ENCODE data around the gene ABCC3. TPM values are rescaled to one million over a fixed set of nuclear protein-coding genes. Genes with fewer than 3 reads are reported as not detected.

ABCC3 gene
- total RNA-seq, 4 donors from 2014 or later: 25.8 to 47.5 (median 35.2) TPM

DNA sequence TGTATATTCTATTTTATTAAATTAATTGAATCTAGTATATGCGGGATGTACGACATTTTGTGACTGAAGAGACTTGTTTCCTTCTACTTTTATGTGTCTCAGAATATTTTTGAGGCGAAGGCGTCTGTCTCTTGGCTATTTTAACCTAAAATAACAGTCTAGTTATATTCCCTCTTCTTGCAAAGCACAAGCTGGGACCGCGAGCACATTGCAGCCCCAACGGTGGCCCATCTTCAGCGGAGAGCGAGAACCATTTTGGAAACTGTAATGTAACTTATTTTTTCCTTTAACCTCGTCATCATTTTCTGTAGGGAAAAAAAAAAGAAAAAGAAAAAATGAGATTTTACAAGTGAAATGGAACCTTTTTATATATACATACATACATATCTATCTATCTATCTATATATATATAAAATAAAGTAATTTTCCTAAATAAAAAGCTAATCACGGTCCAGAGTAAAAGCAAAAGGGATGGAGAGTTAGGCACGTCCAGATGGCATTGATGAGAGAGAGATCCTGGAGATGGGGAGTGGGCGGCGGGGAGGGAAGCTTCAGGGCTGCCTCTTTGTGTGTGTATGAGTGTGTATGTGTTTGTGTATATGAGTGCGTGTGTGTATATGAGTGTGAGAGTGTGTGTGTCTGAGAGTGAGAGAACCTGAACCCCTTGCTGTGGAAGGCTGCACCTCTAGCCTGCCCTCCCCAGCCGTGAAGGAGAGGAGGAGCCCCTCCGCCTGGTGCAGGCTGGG, 7.5 kb upstream of the ABCC3 start:
- TF ChIP-seq POLR2A (IDR thresholded peaks at IDR 0.05): no peak
- TF ChIP-seq, protein P1, sequence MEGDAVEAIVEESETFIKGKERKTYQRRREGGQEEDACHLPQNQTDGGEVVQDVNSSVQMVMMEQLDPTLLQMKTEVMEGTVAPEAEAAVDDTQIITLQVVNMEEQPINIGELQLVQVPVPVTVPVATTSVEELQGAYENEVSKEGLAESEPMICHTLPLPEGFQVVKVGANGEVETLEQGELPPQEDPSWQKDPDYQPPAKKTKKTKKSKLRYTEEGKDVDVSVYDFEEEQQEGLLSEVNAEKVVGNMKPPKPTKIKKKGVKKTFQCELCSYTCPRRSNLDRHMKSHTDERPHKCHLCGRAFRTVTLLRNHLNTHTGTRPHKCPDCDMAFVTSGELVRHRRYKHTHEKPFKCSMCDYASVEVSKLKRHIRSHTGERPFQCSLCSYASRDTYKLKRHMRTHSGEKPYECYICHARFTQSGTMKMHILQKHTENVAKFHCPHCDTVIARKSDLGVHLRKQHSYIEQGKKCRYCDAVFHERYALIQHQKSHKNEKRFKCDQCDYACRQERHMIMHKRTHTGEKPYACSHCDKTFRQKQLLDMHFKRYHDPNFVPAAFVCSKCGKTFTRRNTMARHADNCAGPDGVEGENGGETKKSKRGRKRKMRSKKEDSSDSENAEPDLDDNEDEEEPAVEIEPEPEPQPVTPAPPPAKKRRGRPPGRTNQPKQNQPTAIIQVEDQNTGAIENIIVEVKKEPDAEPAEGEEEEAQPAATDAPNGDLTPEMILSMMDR (IDR thresholded peaks at IDR 0.05): no peak
- intact Hi-C loops (cut with DNase I; ENCODE audit: low total_unique reads): loop anchor here (5.0 to 10.0 kb wide), 2 partner anchors 80 to 142 kb away; partner anchors contain the start of gene SPATA20
- 85 to 89% methylated on average over 17 of the region's 17 CpGs for WGBS, 2 donors
- no peak for DNase-seq (ENCODE audit: low spot score in 2 of 2)
- no peak overlapping the region for H3K4me3 ChIP-seq (ENCODE audit: low read depth, poor library complexity, severe bottlenecking)

DNA sequence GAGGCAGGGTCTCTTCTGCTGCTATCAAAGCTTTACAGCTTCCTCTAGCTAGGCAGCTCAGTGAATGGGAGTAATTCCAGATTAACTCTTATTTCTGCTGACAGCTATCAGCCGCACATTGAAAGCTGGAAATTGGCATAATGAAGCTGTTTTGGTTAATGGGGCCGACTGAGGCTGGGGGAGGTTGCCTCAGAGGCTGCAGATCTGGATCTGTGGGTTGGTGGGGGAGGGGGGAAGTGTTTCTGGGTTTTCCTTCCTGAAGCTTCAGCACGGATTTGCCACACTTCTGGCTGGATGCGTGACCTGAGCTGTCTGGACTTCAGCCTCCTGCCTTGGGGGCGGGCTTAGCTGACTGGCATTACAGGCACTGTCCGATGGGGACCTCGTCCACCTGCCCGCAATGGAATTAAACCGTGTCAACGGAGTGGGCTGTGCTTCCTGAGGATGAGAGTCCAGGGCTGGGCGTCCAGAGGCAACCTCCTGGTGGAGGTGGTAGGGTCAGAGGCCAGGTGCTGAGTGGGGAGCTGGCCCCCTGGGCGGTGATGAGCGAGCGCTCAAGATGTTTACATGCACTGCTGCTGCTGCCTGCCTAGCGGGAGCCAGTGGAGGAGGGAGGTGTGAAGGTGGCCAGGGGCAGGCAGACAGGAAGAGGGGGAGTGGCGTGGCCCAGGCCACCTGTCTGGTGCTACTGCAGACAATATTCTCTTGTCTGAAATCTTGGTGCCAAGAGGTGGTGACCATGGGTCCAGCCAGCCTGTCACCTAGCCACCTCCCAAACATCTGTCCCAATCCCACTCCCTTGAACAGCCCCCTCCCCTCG, 6.7 kb upstream of the ABCC3 start:
- intact Hi-C loops (cut with DNase I; ENCODE audit: low total_unique reads): loop anchor here (5.0 to 10.0 kb wide), 2 partner anchors 81 to 143 kb away; partner anchors contain the start of gene SPATA20
- H3K4me3 ChIP-seq (ENCODE audit: low read depth, poor library complexity, severe bottlenecking): no peak overlapping the region
- WGBS, 2 donors: 51 to 58% methylated on average over 16 to 17 of the region's 17 CpGs
- no peak for DNase-seq (ENCODE audit: low spot score in 2 of 2)
- TF ChIP-seq, protein P1 (IDR thresholded peaks at IDR 0.05): no peak
- no peak for TF ChIP-seq POLR2A (IDR thresholded peaks at IDR 0.05)

DNA sequence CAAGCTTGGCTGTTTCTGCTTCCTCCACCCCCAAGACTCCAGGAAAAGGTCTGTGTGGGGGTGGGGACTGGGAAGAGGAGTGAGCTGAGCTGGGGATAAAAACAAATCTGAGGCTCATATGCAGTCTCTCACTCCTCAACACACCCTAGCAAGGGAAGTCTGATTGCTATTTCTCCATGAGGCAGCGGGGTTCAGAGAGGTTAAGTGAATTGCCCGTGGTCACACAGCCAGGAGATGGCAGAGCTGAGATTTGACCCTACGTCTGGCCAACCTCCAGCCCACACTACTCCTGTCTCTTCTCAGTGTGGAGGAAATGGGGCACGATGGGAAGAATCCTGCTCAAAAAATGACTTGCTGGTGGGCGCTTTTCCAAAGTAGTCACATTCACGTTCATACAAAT, 4.8 kb upstream of the ABCC3 start:
- intact Hi-C loops (cut with DNase I; ENCODE audit: low total_unique reads): loop anchor here (5.0 to 10.0 kb wide), 3 partner anchors 52 to 145 kb away; partner anchors contain the start of gene SPATA20
- WGBS, 2 donors: 61 to 66% methylated on average over 6 of the region's 6 CpGs
- no peak for TF ChIP-seq POLR2A (IDR thresholded peaks at IDR 0.05)
- TF ChIP-seq, protein P1 (IDR thresholded peaks at IDR 0.05): no peak
- DNase-seq (ENCODE audit: low spot score in 2 of 2): no peak
- no peak overlapping the region for H3K4me3 ChIP-seq (ENCODE audit: low read depth, poor library complexity, severe bottlenecking)

DNA sequence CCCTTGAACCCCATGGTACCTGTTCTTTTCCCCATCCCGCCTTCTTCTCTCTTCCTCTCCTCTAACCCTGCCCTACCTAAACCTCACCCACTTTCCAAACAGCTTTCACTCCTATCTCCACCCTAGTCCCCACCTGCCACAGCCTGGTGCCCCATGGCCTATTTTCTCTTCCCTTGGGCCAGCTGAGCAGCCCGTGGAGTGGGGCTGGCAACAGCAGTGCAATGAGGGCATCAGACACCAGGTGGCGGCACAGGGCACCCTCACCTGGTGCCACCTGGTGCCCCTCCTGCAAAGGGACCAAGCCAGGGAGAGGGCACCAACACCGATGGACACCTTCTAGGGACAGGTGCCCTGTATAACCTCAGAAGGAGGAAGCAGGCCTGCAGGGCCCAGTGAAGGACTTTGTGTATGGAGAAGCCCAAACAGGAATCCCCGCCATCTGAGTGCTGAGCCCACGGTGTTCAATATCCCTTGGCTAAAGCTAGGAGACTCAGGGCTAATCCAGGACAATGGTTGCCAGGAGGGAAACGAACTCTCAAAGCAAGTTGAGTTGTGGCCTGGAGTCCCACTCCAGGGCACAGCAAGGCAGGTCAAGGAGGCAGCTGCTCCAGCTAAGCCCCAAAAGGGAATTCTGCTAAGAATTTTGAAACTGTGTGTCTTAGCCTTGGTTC, 4.0 kb upstream of the ABCC3 start:
- DNase-seq (ENCODE audit: low spot score in 2 of 2): no peak
- intact Hi-C loops (cut with DNase I; ENCODE audit: low total_unique reads): loop anchor here (5.0 kb wide), 1 partner anchor 52 kb away; no protein-coding TSS in a partner anchor
- no peak overlapping the region for H3K4me3 ChIP-seq (ENCODE audit: low read depth, poor library complexity, severe bottlenecking)
- TF ChIP-seq, protein P1 (IDR thresholded peaks at IDR 0.05): peak in 1 of 3 donors; percentile 67
- TF ChIP-seq POLR2A (IDR thresholded peaks at IDR 0.05): no peak
- 54 to 56% methylated on average over 7 of the region's 7 CpGs for WGBS, 2 donors

DNA sequence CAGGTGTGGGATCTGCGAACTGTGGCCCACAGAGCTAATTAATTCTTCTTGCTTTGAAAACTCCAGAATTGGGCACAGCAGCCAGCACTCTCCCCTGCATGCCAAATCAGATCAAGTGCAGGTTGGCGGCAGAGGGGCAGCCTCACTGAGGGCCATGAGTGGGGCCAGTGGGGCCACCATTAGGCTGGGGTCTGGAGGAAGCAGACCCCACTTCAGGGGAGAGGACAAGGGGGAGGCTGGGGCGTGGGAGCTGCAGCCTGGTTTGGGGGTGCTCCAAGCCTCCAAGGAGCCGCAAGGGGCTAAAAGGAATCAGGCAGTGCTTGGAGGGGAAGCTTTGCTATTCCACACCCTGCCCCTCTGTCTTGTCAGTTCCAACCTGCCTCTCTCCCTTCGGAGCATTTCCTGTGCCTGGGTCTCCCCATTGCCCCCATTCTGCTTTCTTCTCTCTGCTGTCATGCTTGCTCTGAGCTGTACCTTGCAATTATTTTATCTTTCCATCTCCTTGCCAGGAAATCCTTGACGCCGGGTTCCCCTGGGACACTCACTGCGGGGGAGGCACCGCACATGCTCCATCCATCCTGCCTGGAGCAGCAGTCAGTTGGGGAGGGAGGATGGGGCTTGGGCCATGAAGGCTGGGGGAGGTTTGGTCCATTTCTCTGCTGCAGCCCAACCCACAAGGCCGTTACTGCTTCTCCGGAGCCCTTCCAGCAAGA, 3.3 kb upstream of the ABCC3 start:
- WGBS, 2 donors: 61 to 69% methylated on average over 11 of the region's 11 CpGs
- H3K4me3 ChIP-seq (ENCODE audit: low read depth, poor library complexity, severe bottlenecking): no peak overlapping the region
- DNase-seq (ENCODE audit: low spot score in 2 of 2): no peak
- intact Hi-C loops (cut with DNase I; ENCODE audit: low total_unique reads): loop anchor here (5.0 kb wide), 1 partner anchor 51 kb away; no protein-coding TSS in a partner anchor
- TF ChIP-seq, protein P1 (IDR thresholded peaks at IDR 0.05): no peak
- no peak for TF ChIP-seq POLR2A (IDR thresholded peaks at IDR 0.05)

Measured in lower leg skin (tissue), 4 donors.